ENCODE measurements around the gene TOPORS.
"Not testable (repeated sequence)": the region's sequence is repeated elsewhere in the genome, so short reads cannot be mapped to it uniquely, and the experiment has no call there.

Gene TOPORS

DNA sequence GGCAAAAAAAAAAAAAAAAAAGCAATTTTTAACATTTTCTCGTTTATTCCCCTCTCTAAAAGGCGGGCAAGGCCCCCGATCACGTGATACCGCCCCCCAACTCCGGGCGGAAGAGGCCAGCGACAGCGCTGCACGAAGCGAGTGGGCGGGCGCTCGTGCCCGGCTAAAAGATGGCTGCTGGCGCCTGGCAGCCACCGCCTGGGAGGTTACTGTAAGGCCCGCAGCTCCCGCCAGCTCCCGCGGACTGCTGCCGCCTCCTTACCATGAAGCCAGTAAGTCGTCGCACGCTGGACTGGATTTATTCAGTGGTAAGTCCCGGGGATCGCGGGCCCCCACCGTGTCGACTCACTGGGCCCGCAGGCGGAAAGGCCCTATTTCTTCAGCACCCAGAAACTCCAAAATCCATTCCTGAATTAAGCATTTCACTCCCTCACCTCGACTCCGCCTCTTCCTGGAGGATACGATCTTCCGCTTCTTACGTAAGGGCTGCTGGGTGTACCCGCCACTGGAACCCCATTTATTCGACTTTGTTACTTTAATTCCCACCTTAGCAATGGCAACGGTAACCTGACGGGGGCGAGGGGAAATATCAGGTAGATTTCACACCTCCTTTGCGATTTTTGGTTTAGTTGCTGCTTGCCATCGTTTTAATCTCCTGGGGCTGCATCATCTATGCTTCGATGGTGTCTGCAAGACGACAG lies at the start of gene TOPORS, which contains the start of gene SMIM27:
Gene TOPORS, minus strand, starts transcription at position 415 of the 701 bp plus-strand sequence. Its CDS starts 150 bp downstream, at position 265.
Gene SMIM27, plus strand, starts transcription at position 156 of the 701 bp plus-strand sequence. Its CDS starts 108 bp downstream, at position 264.
- TF ChIP-seq, protein P1, sequence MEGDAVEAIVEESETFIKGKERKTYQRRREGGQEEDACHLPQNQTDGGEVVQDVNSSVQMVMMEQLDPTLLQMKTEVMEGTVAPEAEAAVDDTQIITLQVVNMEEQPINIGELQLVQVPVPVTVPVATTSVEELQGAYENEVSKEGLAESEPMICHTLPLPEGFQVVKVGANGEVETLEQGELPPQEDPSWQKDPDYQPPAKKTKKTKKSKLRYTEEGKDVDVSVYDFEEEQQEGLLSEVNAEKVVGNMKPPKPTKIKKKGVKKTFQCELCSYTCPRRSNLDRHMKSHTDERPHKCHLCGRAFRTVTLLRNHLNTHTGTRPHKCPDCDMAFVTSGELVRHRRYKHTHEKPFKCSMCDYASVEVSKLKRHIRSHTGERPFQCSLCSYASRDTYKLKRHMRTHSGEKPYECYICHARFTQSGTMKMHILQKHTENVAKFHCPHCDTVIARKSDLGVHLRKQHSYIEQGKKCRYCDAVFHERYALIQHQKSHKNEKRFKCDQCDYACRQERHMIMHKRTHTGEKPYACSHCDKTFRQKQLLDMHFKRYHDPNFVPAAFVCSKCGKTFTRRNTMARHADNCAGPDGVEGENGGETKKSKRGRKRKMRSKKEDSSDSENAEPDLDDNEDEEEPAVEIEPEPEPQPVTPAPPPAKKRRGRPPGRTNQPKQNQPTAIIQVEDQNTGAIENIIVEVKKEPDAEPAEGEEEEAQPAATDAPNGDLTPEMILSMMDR (IDR thresholded peaks at IDR 0.05; ENCODE audit: low read depth, low read length, missing control alignments): no peak
- in situ Hi-C loops (cut with HindIII; ENCODE audit: low sequenced_read_pairs): loop anchor here (25.0 kb wide), 1 partner anchor 165 kb away; the partner anchor contains the start of gene ACO1
- peak; percentile 67 for DNase-seq (ENCODE audit: low read depth)
- H3K4me3 ChIP-seq (ENCODE audit: low read depth, low read length): peak within 1 kb of the TSS; percentile 73

DNA sequence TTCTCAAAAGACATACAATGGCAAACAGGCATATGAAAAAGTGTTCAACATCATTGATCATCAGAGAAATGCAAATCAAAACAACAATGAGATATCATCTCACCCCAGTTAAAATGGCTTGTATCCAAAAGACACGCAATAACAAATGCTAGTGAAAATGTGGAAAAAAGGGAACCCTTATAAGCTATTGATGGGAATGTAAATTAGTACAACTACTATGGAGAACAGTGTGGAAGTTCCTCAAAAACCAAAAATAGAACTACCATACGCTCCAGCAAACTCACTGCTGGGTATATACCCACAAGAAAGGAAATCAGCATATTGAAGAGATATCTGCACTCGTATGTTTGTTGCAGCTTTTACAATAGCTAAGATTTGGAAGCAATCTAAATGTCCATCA lies 46.6 kb upstream of the TOPORS start:
- DNase-seq (ENCODE audit: low read depth); in situ Hi-C loops (cut with HindIII; ENCODE audit: low sequenced_read_pairs); H3K4me3 ChIP-seq (ENCODE audit: low read depth, low read length): not testable (repeated sequence)

DNA sequence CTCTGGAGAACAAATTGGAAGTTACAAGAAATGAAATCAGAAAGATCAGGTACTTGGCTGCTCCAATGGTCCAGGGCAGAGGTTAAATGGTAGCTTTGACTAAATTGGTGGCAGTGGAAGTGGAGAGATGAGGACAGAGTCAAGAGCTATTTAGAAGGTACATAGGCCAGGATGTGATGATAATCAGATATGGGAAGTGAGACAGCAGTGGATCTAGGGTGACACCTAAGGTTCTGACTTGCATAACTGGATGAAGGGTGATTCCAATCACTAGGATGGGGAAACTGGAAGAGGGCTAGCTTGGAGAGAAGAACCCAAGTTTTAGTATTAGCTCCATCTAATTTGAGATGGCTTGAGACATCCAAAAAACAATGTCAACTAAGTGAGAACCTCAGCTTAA lies 44.5 kb upstream of the TOPORS start:
- in situ Hi-C loops (cut with HindIII; ENCODE audit: low sequenced_read_pairs): no loop called here
- TF ChIP-seq, protein P1 (IDR thresholded peaks at IDR 0.05; ENCODE audit: low read depth, low read length, missing control alignments): no peak
- DNase-seq (ENCODE audit: low read depth): no peak
- no peak overlapping the region for H3K4me3 ChIP-seq (ENCODE audit: low read depth, low read length)

DNA sequence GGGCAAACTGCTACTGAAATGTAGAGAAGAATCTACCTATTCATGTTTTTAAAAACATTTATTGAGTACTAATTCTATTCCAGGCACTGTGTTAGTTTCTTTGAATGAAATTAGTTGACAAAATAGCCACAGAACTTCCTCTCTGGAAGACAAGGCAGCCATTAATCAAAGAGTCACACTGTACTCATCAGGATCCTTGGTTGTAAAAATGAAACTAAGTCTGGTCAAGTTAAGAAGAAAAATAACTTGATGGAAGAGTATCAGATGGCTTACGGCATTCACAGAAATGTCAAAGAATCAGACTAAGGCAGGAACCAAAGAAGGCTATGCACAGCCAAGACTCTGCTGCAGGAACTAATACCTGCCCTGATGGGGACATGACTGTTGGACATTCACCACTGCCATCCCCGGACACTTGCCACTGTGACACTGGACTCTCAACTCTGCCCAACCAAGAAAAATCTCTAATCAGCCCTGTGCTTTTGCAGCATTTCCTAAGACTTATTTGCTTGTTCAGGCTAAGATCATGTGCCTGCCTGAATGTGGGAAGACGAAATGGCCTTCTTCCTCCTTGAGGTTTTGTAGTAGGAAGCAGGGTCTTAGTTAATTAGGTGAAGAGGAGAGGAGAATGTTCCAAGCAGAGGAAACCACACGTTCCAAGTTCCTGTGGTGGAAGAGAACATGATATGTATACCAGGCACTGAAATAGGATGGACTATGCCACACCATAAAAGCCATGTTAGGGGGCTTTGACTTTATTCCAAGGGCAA lies 43.9 kb upstream of the TOPORS start:
- TF ChIP-seq, protein P1 (IDR thresholded peaks at IDR 0.05; ENCODE audit: low read depth, low read length, missing control alignments): no peak
- in situ Hi-C loops (cut with HindIII; ENCODE audit: low sequenced_read_pairs): no loop called here
- H3K4me3 ChIP-seq (ENCODE audit: low read depth, low read length): no peak overlapping the region
- no peak for DNase-seq (ENCODE audit: low read depth)

DNA sequence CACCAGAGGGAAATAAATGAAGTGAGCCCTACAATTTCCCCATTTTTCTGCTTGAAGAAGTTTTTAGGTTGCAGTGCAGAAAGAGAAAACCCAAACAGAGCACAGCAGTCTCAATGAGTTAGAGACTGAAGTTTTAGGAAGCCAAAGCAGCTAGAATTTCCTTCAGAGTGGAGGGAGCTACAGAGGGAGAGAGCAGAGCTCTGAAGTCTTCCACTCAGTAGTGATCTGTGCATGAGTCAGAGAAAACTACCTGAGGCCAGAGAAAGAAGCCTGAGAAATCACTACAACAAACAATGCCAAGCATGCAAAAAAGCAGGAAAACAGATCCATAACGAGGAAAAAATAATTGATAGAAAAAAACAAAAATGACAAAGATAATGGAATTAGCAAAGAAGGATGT lies 38.5 kb upstream of the TOPORS start:
- DNase-seq (ENCODE audit: low read depth): no peak
- in situ Hi-C loops (cut with HindIII; ENCODE audit: low sequenced_read_pairs): no loop called here
- TF ChIP-seq, protein P1 (IDR thresholded peaks at IDR 0.05; ENCODE audit: low read depth, low read length, missing control alignments): no peak
- no peak overlapping the region for H3K4me3 ChIP-seq (ENCODE audit: low read depth, low read length)

DNA sequence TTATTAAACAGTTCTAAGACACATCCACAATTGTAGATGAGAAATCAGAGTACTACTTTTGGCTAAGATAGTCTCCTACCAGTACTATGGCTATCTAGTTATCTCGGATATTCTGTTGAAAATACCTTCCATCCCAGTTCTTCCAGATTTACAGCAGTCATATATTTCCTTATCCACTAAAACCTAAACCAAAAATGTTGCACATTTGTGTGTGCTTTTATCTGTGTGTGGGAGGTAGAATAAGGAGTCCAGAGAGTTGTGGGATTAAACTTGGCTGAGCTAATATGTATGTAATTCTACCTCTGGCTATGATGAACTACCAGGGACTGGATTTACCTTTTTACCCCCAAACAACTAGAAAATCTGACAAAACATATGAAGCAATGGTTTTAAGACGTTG lies 38.1 kb upstream of the TOPORS start:
- TF ChIP-seq, protein P1 (IDR thresholded peaks at IDR 0.05; ENCODE audit: low read depth, low read length, missing control alignments): no peak
- no peak for DNase-seq (ENCODE audit: low read depth)
- no peak overlapping the region for H3K4me3 ChIP-seq (ENCODE audit: low read depth, low read length)
- in situ Hi-C loops (cut with HindIII; ENCODE audit: low sequenced_read_pairs): no loop called here
